HUES6 (cell line): ENCODE measurements around the gene TBC1D9B.
"Not testable (repeated sequence)": the region's sequence is repeated elsewhere in the genome, so short reads cannot be mapped to it uniquely, and the experiment has no call there.

Experiments used
- H3K27ac ChIP-seq: 2 replicates; pipeline ENCODE4 v1.7.0; 2013; ENCODE audit warnings: low read depth, mild to moderate bottlenecking, low read length, inconsistent platforms
- H3K27me3 ChIP-seq: 2 replicates; pipeline ENCODE4 v1.6.1; 2013; ENCODE audit warnings: low read length; ENCODE audit not compliant: control insufficient read depth, insufficient read depth
- H3K36me3 ChIP-seq: 2 replicates; pipeline ENCODE4 v1.6.1; 2013; ENCODE audit warnings: low read length; ENCODE audit not compliant: control insufficient read depth, insufficient read depth
- H3K4me1 ChIP-seq: 2 replicates; pipeline ENCODE4 v1.6.1; 2013; ENCODE audit warnings: low read length; ENCODE audit not compliant: control insufficient read depth, insufficient read depth
- H3K4me3 ChIP-seq: 2 replicates; pipeline ENCODE4 v1.5.1; 2013; ENCODE audit warnings: low read depth, low read length
- H3K9ac ChIP-seq: one replicate; pipeline ENCODE4 v1.6.1; 2013; ENCODE audit warnings: mild to moderate bottlenecking, low read length
- H3K9me3 ChIP-seq: 2 replicates; pipeline ENCODE4 v1.6.1; 2013; ENCODE audit warnings: low read depth, low read length; ENCODE audit not compliant: control insufficient read depth, insufficient read depth

Gene TBC1D9B

DNA sequence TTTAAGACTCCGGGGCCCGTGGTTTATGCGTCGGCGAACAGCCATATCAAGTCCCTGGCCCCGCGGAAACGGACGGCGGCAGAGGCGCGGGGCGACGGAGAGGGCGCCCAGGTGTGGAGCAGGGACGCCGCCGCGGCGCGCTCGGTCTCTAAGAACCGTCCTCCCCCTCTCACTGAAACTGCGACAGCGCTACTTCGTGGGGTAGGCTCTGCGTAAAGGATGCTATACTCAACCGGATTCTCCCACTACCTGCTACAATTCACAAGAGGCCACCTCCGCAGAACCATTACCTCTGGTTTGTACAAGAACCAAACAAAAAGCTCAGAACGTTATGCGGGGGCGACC lies 49.5 kb downstream of the TBC1D9B start:
- Histone ChIP-seq H3K9me3 (no peaks in the 10 kb centered on the region; the same call in 1 of the 2 replicates), H3K4me3 (peak overlapping the region; percentile 93), H3K36me3 (peaks cover 12% of the 10 kb centered on the region), H3K27me3 (no peaks in the 10 kb centered on the region), H3K9ac (peak overlapping the region; percentile 90), H3K27ac (no peak overlapping the region), H3K4me1 (0 out of 2 replicates have a peak, but pooled peaks cover 4% of the 10 kb centered on the region)

DNA sequence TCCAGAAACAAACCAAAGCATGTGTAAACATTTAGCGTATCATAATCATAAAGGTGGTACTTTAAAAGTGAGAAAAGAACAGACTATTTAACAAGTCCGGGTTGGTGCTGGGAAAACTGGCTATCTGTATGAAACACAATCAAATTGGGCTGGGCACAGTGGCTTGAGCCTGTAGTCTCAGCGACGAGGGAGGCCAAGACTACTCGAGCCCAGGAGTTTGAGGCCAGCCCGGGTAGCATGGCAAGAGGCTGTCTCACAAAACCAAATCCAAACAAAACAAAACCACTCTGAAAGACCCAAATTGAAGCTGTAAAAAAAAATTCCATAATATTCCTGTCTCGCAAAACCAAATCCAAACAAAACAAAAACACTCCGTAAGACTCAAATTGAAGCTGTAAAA lies 53.3 kb downstream of the TBC1D9B start:
- Histone ChIP-seq H3K9me3 (no peaks in the 10 kb centered on the region), H3K4me3 (no peak overlapping the region), H3K36me3 (peaks cover 31% of the 10 kb centered on the region), H3K9ac (no peak overlapping the region), H3K27ac (no peak overlapping the region), H3K4me1 (no peaks in the 10 kb centered on the region), H3K27me3 (no peaks in the 10 kb centered on the region)

DNA sequence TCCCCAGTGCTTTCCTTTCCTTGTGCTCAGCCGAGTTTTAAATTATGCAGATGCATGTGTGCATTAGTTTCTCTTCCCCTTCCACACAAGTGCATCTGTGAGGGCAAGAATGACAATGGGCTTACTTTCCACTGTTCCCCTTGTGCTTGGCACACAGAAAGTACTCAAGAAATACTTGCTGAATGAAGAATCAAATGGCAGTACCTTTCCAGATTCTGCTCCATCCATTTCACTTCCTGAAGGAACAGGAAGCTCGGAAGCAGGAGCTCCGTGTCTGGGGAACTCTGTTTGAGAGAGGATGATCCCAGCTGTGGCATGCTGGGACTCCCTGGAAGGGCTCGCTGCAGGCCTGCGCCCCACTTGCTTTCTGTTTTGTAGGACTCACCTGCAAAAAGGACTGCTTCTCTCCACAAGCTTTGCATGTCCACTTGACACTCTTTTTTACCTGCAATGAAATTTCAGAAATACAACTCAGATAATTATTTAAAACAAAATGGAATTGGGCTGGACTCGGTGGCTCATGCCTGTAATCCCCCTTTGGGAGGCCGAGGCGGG lies 54.6 kb downstream of the TBC1D9B start:
- Histone ChIP-seq H3K36me3 (peaks cover 44% of the 10 kb centered on the region), H3K4me3 (no peak overlapping the region), H3K27ac (no peak overlapping the region), H3K27me3 (no peaks in the 10 kb centered on the region), H3K9me3 (no peaks in the 10 kb centered on the region), H3K4me1 (no peaks in the 10 kb centered on the region), H3K9ac (no peak overlapping the region)

DNA sequence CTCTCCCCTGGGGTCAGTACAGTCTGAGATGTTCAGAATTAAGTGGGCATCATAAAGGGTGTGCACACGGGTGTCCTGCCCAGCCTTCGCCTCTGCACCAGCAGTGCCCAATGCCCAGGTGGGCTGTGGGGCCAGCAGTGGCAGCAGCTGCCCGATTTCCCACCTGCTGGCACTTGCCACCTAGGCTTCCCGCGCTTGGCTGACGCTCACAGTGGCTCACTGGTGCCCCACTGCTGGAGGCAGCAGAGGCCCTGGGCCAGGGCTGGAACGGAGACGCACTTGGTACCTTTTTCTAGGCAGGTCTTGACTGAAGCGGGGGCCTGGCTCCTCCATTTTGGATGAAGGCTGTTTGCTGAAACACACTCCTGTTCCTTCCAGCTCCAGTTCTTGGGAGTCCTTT lies 66.1 kb downstream of the TBC1D9B start:
- Histone ChIP-seq H3K27me3 (no peaks in the 10 kb centered on the region), H3K27ac (no peak overlapping the region), H3K9ac (no peak overlapping the region), H3K4me3 (no peak overlapping the region), H3K4me1 (no peaks in the 10 kb centered on the region), H3K9me3 (peaks cover 6% of the 10 kb centered on the region; the same call in 1 of the 2 replicates), H3K36me3 (peaks cover 72% of the 10 kb centered on the region)

DNA sequence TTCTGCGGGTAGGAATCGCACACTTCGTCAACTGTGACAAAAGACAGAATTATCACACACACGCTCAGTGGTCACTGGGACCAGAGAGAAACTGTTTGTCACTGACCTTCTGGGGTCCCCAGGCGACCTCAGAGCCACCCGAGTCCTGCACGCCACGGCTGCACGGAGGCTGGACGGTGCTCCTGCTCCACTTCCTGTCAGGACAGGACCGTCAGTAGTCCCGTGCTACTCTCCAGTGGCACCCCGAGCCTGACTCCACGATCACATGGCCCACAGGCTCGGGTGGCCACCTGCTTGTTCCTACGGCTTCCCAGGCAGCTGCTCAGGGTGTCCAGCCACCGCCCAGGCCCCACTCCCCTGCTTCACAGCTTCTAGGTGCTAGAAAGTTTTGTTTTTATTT lies 66.9 kb downstream of the TBC1D9B start:
- H3K36me3 ChIP-seq, result peaks cover 73% of the 10 kb centered on the region
- no peak overlapping the region for H3K9ac ChIP-seq
- H3K27ac ChIP-seq, result no peak overlapping the region
- H3K27me3 ChIP-seq, result no peaks in the 10 kb centered on the region
- H3K4me1 ChIP-seq, result no peaks in the 10 kb centered on the region
- no peak overlapping the region for H3K4me3 ChIP-seq
- H3K9me3 ChIP-seq, result peaks cover 4% of the 10 kb centered on the region; the same call in 1 of the 2 replicates

GRCh38 chr5:179840321-179840720 lies 67.4 kb downstream of the TBC1D9B start:
- Histone ChIP-seq H3K4me3 (no peak overlapping the region), H3K9ac (no peak overlapping the region), H3K27ac (no peak overlapping the region), H3K27me3 (no peaks in the 10 kb centered on the region), H3K4me1 (no peaks in the 10 kb centered on the region), H3K9me3 (peaks cover 2% of the 10 kb centered on the region; the same call in 1 of the 2 replicates), H3K36me3 (peaks cover 75% of the 10 kb centered on the region)

DNA sequence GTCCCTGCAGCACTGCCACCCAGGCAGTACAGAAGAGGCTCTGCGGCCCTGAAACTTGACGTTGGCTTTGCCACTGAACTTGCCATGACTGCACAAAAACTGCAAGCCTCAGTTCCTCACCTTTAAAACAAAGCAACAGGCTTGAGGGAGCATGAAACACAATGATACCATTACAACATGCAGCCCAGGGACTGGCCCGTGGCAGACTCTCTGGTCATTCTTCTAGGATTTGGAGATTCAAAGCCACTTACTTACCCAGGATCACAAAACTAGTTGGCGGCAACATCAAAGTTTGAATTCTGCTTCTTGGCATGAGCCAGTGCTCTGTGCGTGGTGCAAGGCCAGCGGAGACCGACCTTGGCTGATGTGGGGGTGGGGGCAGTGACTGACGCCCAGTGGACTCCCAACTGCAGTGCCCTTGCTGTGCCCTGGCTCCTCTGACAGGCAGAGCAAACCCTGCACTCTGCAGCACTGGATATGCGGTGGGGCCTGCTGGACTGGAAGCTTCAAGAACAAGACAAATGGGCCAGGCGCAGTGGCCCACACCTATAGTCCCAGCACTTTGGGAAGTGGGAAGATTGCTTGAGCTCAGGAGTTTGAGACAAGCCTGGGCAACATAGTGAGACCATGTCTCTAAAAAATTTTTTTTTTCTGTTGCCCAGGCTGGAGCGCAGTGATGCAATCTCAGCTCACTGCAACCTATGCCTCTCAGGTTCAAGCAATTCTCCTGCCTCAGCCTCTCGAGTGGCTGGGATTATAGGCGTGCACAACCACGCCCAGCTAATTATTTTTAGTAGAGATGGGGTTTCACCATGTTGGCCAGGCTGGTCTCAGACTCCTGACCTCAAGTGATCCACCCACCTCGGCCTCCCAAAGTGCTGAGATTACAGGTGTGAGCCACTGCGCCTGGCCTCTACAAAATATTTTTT lies 68.1 kb downstream of the TBC1D9B start:
- no peaks in the 10 kb centered on the region for H3K4me1 ChIP-seq
- no peak overlapping the region for H3K9ac ChIP-seq
- H3K27me3 ChIP-seq, result no peaks in the 10 kb centered on the region
- H3K36me3 ChIP-seq, result peaks cover 75% of the 10 kb centered on the region
- no peak overlapping the region for H3K4me3 ChIP-seq
- no peak overlapping the region; the same call in 1 of the 2 replicates for H3K27ac ChIP-seq
- H3K9me3 ChIP-seq, result no peaks in the 10 kb centered on the region

DNA sequence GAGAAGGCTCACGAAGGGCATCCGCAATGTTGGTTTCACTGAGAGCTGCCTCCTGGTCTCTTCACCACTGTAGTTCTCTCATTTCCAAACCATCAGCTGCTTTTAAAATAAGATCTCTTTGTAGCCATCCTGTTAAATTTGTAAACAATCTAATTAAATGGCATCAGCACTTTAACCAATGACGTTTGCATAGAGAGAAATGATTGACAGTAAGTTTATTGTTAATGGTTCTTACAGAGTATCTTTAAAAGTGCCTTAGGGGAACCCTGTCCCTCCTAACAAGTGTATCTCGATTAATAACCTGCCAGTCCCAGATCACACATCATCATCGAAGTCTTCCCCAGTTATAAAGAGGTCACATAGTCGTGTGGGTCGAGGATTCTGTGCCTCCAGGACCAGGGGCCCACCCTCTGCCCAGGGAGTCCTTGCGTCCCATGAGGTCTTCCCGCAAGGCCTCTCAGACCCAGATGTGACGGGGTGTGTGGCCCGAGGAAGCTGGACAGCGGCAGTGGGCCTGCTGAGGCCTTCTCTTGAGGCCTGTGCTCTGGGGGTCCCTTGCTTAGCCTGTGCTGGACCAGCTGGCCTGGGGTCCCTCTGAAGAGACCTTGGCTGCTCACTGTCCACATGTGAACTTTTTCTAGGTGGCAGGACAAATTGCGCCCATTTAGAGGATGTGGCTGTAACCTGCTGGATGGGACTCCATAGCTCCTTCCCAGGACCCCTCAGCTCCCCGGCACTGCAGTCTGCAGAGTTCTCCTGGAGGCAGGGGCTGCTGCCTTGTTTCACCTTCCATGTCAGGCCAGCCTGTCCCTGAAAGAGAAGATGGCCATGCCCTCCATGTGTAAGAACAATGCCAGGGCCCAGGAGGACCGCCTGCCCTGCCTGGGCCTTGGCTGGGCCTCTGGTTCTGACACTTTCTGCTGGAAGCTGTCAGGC lies 70.4 kb downstream of the TBC1D9B start:
- H3K9ac ChIP-seq, result no peak overlapping the region
- H3K9me3 ChIP-seq, result no peaks in the 10 kb centered on the region
- H3K36me3 ChIP-seq, result peaks cover 85% of the 10 kb centered on the region
- H3K27me3 ChIP-seq, result no peaks in the 10 kb centered on the region
- no peak overlapping the region for H3K4me3 ChIP-seq
- no peak overlapping the region for H3K27ac ChIP-seq
- H3K4me1 ChIP-seq, result no peaks in the 10 kb centered on the region

DNA sequence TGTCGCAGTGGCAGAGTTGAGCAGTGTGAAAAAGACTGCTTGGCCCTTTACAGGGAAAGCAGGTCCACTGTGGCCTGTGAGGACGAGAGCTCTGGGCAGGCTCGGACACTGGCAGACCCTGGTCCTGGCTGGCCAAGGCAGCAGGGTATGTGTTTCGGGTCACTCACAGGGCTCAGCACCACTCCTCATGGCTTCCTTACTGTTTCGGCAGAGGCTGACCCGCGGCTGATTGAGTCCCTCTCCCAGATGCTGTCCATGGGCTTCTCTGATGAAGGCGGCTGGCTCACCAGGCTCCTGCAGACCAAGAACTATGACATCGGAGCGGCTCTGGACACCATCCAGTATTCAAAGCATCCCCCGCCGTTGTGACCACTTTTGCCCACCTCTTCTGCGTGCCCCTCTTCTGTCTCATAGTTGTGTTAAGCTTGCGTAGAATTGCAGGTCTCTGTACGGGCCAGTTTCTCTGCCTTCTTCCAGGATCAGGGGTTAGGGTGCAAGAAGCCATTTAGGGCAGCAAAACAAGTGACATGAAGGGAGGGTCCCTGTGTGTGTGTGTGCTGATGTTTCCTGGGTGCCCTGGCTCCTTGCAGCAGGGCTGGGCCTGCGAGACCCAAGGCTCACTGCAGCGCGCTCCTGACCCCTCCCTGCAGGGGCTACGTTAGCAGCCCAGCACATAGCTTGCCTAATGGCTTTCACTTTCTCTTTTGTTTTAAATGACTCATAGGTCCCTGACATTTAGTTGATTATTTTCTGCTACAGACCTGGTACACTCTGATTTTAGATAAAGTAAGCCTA lies 71.3 kb downstream of the TBC1D9B start:
- Histone ChIP-seq H3K9me3 (no peaks in the 10 kb centered on the region), H3K4me3 (no peak overlapping the region), H3K27me3 (no peaks in the 10 kb centered on the region), H3K27ac (no peak overlapping the region), H3K4me1 (no peaks in the 10 kb centered on the region), H3K36me3 (peaks cover 86% of the 10 kb centered on the region), H3K9ac (no peak overlapping the region)

GRCh38 chr5:179834871-179835270 lies 72.8 kb downstream of the TBC1D9B start:
- H3K4me1 ChIP-seq, H3K9me3 ChIP-seq, H3K27me3 ChIP-seq, H3K27ac ChIP-seq, H3K4me3 ChIP-seq, H3K9ac ChIP-seq: not testable (repeated sequence)
- H3K36me3 ChIP-seq, result peaks cover 86% of the 10 kb centered on the region
